HCT116 (cell line): ENCODE measurements around the gene USP2. TPM values are rescaled to one million over a fixed set of nuclear protein-coding genes. Genes with fewer than 3 reads are reported as not detected.

Source experiments
- ATAC-seq: fragments of 200-7000 bp; cut with Tn5 transposase; 2 replicates; pipeline ENCODE4 v1.9.1; 2020; ENCODE audit warnings: mild to moderate bottlenecking, moderate library complexity
- BruUV-seq: library from RNA; stranded (reverse); fragments of 400-500 nt; replicated peaks from 2 replicates; lab custom pipeline; 2021; lab: Mats Ljungman, UMichigan
- CTCF ChIA-PET: fragments of 300-600 bp; sonication (Branson Sonifier 250); formaldehyde crosslinking; loops from one replicate; lab custom pipeline; 2021; ENCODE audit warnings: antibody characterized with exemption; lab: Charles Lee
- POLR2A ChIA-PET: fragments of 300-600, 350-600 bp; sonication (Branson Sonifier 250); formaldehyde crosslinking; loops from one replicate; lab custom pipeline; 2021; ENCODE audit warnings: antibody characterized with exemption; lab: Charles Lee
- RAD21 ChIA-PET, 2 experiments: fragments of 300-600 bp; sonication (Branson Sonifier 250); formaldehyde crosslinking; loops; one replicate each; lab custom pipeline; 2023; ENCODE audit warnings: low total read pairs in 2 of 2; ENCODE audit not compliant: uncharacterized antibody in 2 of 2, unreplicated experiment in 2 of 2, low non-redundant PET in 1 of 2; lab: Charles Lee
- DNase-seq: peaks from one replicate; pipeline ENCODE4 v3.0.0-alpha.2; 2010; ENCODE audit warnings: low read depth, low spot score
- H2AFZ ChIP-seq: fragments of 200-600 bp; shearing (Covaris generic), sonication (generic); 2 replicates; pipeline ENCODE4 v1.6.1; 2017; ENCODE audit warnings: low read depth, mixed run types, mixed read lengths, antibody characterized with exemption, low read length; ENCODE audit not compliant: poor library complexity, severe bottlenecking
- H3K27ac ChIP-seq: 2 replicates; pipeline ENCODE4 v1.5.1; 2012; ENCODE audit warnings: low read depth, low read length
- H3K27me3 ChIP-seq: fragments of 200-600 bp; sonication (generic); 2 replicates; pipeline ENCODE4 v1.6.1; 2016; ENCODE audit warnings: mixed run types, low read length, mixed read lengths; ENCODE audit not compliant: insufficient read depth
- H3K36me3 ChIP-seq, 2 experiments: fragments of 200-500 bp in 1 of 2; fragments of 200-600 bp in 1 of 2; sonication (Bioruptor generic) in 1 of 2; sonication (generic) in 1 of 2; 2 replicates each; pipeline versions ENCODE4 v1.5.1 to v1.6.1; 2014 to 2016; ENCODE audit warnings: low read length in 2 of 2, inconsistent platforms in 1 of 2, mixed read lengths in 1 of 2, mixed run types in 1 of 2; ENCODE audit not compliant: insufficient read depth in 2 of 2, control insufficient read depth in 1 of 2
- H3K4me1 ChIP-seq, 2 experiments: fragments of 200-600 bp in 1 of 2; sonication (generic) in 1 of 2; 2 replicates each; pipeline versions ENCODE4 v1.5.1 to v1.6.1; 2012 to 2017; ENCODE audit warnings: low read length in 2 of 2, inconsistent platforms in 1 of 2, mild to moderate bottlenecking in 1 of 2, mixed read lengths in 1 of 2, mixed run types in 1 of 2, moderate library complexity in 1 of 2; ENCODE audit not compliant: insufficient read depth in 2 of 2, control insufficient read depth in 1 of 2
- H3K4me2 ChIP-seq: fragments of 200-600 bp; sonication (generic); 2 replicates; pipeline ENCODE4 v1.6.1; 2017; ENCODE audit warnings: mixed run types, low read length, mixed read lengths
- H3K4me3 ChIP-seq, 2 experiments: fragments of 200-600 bp in 1 of 2; sonication (generic) in 1 of 2; replicated peaks in 1 of 2; 2 replicates each; pipeline ENCODE4 v1.5.1; 2011 to 2016; ENCODE audit warnings: low read length in 2 of 2, control low read depth in 1 of 2, low read depth in 1 of 2, mild to moderate bottlenecking in 1 of 2, mixed read lengths in 1 of 2, mixed run types in 1 of 2
- H3K79me2 ChIP-seq: fragments of 200-600 bp; sonication (generic); 2 replicates; pipeline ENCODE4 v1.6.1; 2017; ENCODE audit warnings: mild to moderate bottlenecking, mixed run types, low read length, moderate library complexity, mixed read lengths; ENCODE audit not compliant: insufficient read depth
- H3K9ac ChIP-seq: fragments of 200-600 bp; sonication (generic); 2 replicates; pipeline ENCODE4 v1.6.1; 2016; ENCODE audit warnings: low read length, mixed read lengths
- H3K9me2 ChIP-seq: fragments of 200-600 bp; sonication (generic), shearing (Covaris generic); 2 replicates; pipeline ENCODE4 v1.6.1; 2017; ENCODE audit warnings: mixed run types, mild to moderate bottlenecking, moderate library complexity; ENCODE audit not compliant: insufficient read depth
- H3K9me3 ChIP-seq, 2 experiments: fragments of 200-500 bp in 1 of 2; fragments of 200-600 bp in 1 of 2; sonication (Bioruptor generic) in 1 of 2; sonication (generic) in 1 of 2; 2 replicates each; pipeline ENCODE4 v1.6.1; 2014 to 2017; ENCODE audit warnings: low read length in 2 of 2, mixed read lengths in 2 of 2, inconsistent platforms in 1 of 2, low read depth in 1 of 2, mild to moderate bottlenecking in 1 of 2, mixed run types in 1 of 2, moderate library complexity in 1 of 2; ENCODE audit not compliant: control insufficient read depth in 1 of 2, insufficient read depth in 1 of 2
- H4K20me1 ChIP-seq: fragments of 200-600 bp; sonication (generic), shearing (Covaris generic); 2 replicates; pipeline ENCODE4 v1.6.1; 2017; ENCODE audit warnings: mixed run types, mild to moderate bottlenecking, moderate library complexity; ENCODE audit not compliant: insufficient read depth
- EGR1 ChIP-seq: IDR thresholded peaks from 2 replicates; pipeline ENCODE4 v1.6.1; 2012; ENCODE audit warnings: low read depth
- ELF1 ChIP-seq: IDR thresholded peaks from 2 replicates; pipeline ENCODE4 v1.6.1; 2012; ENCODE audit warnings: low read depth, borderline replicate concordance
- FOSL1 ChIP-seq: IDR thresholded peaks from 2 replicates; pipeline ENCODE4 v1.6.1; 2012; ENCODE audit warnings: low read depth
- POLR2A ChIP-seq: IDR thresholded peaks from 2 replicates; pipeline ENCODE4 v1.7.0; 2011; ENCODE audit warnings: borderline replicate concordance; ENCODE audit not compliant: insufficient read depth, insufficient read length; ENCODE audit errors: extremely low read depth
- POLR2AphosphoS5 ChIP-seq: IDR thresholded peaks from 2 replicates; pipeline ENCODE4 v1.6.1; 2011; ENCODE audit warnings: mild to moderate bottlenecking, low read depth, low read length, moderate library complexity
- SP1 ChIP-seq: IDR thresholded peaks from 2 replicates; pipeline ENCODE4 v1.6.1; 2012; ENCODE audit warnings: low read depth
- SRF ChIP-seq: IDR thresholded peaks from 2 replicates; pipeline ENCODE4 v1.6.1; 2012; ENCODE audit warnings: low read depth
- TCF7L2 ChIP-seq: IDR thresholded peaks from 2 replicates; pipeline ENCODE4 v1.7.0; 2011; ENCODE audit warnings: borderline replicate concordance, inconsistent platforms; ENCODE audit not compliant: insufficient read depth, insufficient read length; ENCODE audit errors: extremely low read depth
- YY1 ChIP-seq: IDR thresholded peaks from 2 replicates; pipeline ENCODE4 v1.6.1; 2011; ENCODE audit warnings: low read length, low read depth, moderate library complexity, mild to moderate bottlenecking; ENCODE audit not compliant: insufficient replicate concordance; ENCODE audit errors: extremely low read depth
- ZFX ChIP-seq: fragments of 450-650 bp; IDR thresholded peaks from 2 replicates; pipeline ENCODE4 v1.6.1; 2017
- ZNF274 ChIP-seq: fragments of 200-500 bp; sonication (Bioruptor generic); IDR thresholded peaks from 2 replicates; pipeline ENCODE4 v1.6.1; 2014; ENCODE audit warnings: mild to moderate bottlenecking, low read depth, low read length, inconsistent platforms
- intact Hi-C: fragments of 100-400 bp; cut with micrococcal nuclease; formaldehyde crosslinking; loops from 2 replicates; pipeline ENCODE4 v1.10.0; 2022
- total RNA-seq: library from RNA; stranded (reverse); gene quantifications from one replicate; pipeline ENCODE4 v1.2.1, GENCODE V29; 2021; ENCODE audit not compliant: unreplicated experiment
- TF ChIP-seq, protein P1 (sequence below), 3 experiments: fragments of 200-600 bp in 1 of 3; sonication (generic) in 1 of 3; IDR thresholded peaks in 2 of 3; conservative IDR thresholded peaks in 1 of 3; 2 replicates each; pipeline ENCODE4 v1.5.1; 2012 to 2017; ENCODE audit warnings: low read depth in 2 of 3, low read length in 2 of 3, antibody characterized with exemption in 1 of 3, borderline replicate concordance in 1 of 3, control low read depth in 1 of 3, mild to moderate bottlenecking in 1 of 3, mixed read lengths in 1 of 3, mixed run types in 1 of 3, moderate library complexity in 1 of 3; ENCODE audit not compliant: insufficient read depth in 1 of 3
- TF ChIP-seq, protein P2 (sequence below): IDR thresholded peaks from 2 replicates; pipeline ENCODE4 v1.6.1; 2012; ENCODE audit warnings: low read depth

The USP2 gene
- total RNA-seq, 1 experiment from 2014 or later, result 5.0 TPM

DNA sequence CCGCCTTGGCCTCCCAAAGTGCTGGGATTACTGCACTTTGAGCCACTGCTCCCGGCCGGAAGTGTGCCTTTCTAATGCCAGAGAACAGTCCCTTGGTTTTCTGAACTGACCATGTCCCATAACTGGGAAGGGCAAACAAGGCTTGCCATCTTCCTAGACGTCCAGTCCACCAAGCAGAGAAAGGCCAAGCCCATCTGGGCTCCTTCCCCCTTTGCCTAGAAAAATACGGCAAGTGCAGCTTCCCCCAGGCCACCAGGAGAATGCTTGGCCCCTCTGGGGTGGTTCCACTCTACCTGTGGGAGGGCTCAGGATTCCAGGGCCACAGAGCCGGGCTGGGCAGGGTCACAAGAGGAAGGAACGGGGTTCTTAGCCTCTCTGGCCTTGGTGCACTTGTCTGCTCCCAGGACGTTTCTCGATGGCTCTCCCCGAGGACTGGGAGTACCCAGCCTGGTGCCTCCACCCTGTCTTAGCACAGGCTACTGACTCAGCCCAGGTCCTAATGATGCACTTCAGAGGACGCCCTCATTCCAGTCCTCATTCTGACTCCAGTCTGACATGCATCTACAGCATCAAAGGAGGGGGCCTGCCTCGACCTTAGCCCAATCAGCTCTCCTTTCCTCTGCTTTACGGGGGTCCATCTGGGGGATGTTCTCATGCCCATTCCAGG, 1.2 kb downstream of the USP2 start:
- Histone ChIP-seq H3K9ac (peak overlapping the region; percentile 71), H3K9me3 (no peaks in the 10 kb centered on the region), H3K4me1 (peaks cover 6 to 33% of the 10 kb centered on the region in 2 experiments; a peak in 3 of 4 replicates), H3K79me2 (no peaks in the 10 kb centered on the region), H3K27ac (no peak overlapping the region), H3K36me3 (no peaks in the 10 kb centered on the region), H3K4me2 (peak overlapping the region; percentile 89), H3K27me3 (no peaks in the 10 kb centered on the region), H4K20me1 (no peaks in the 10 kb centered on the region), H3K9me2 (no peaks in the 10 kb centered on the region), H3K4me3 (peak overlapping the region in 1 of 2 experiments; percentile 65; a peak in 3 of 4 replicates), H2AFZ (no peak overlapping the region)
- RAD21 ChIA-PET, result no interaction called here
- POLR2A ChIA-PET, result no interaction called here
- ATAC-seq (no peak), DNase-seq (no peak)
- intact Hi-C loops, result loop anchor here (5.0 kb wide), 1 partner anchor 278 kb away; the partner anchor contains the start of gene DPAGT1
- TF ChIP-seq SP1, result no peak
- TF ChIP-seq SRF, result no peak
- no peak for TF ChIP-seq FOSL1
- CTCF ChIA-PET, result interaction anchor here (1.2 to 2.7 kb wide), 7 partner anchors 9 to 95 kb away, joined by 5 to 16 read pairs (median 9); no protein-coding TSS in a partner anchor
- BruUV-seq, result no TSS peak

DNA sequence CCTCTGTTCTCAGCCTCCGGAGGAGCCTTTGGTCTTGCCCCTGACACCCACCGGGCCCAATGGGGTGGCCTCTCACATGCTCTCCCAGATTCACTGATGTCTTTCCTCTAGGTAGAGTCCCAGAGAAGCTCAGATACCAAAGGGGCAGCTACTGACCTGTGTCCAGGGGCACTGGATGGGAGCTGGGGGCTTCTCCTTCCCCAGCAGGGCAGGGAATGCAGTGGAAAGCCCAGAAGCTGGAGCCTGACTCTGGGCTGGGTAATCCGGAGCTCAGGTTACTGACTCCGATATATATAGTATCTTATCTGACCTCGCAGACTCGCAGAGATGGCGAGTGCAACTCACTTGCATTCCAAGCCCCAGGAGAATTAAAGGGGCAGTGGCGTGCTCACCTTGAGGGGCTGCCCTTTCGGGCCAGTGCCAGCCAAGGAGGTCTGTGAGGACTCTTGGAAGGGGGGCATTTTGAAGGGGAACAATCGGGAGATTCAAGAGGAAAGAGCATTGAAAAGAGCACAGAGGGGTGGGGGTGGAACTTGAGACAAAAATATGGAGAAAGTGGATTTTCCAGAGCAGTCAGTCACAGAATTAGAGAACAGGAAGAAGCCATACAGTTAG, 2.5 kb downstream of the USP2 start:
- no peak overlapping the region for H3K4me3 ChIP-seq
- TF ChIP-seq FOSL1, result no peak
- TF ChIP-seq SRF, result no peak
- TF ChIP-seq, protein P1, sequence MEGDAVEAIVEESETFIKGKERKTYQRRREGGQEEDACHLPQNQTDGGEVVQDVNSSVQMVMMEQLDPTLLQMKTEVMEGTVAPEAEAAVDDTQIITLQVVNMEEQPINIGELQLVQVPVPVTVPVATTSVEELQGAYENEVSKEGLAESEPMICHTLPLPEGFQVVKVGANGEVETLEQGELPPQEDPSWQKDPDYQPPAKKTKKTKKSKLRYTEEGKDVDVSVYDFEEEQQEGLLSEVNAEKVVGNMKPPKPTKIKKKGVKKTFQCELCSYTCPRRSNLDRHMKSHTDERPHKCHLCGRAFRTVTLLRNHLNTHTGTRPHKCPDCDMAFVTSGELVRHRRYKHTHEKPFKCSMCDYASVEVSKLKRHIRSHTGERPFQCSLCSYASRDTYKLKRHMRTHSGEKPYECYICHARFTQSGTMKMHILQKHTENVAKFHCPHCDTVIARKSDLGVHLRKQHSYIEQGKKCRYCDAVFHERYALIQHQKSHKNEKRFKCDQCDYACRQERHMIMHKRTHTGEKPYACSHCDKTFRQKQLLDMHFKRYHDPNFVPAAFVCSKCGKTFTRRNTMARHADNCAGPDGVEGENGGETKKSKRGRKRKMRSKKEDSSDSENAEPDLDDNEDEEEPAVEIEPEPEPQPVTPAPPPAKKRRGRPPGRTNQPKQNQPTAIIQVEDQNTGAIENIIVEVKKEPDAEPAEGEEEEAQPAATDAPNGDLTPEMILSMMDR (IDR thresholded peaks at IDR 0.05 in 2 of 3, conservative IDR thresholded peaks at IDR 0.05 in 1 of 3; ENCODE audit: borderline replicate concordance in 1 of 3, insufficient read depth in 1 of 3, low read depth in 2 of 3, low read length in 2 of 3), result no peak
- no peak for TF ChIP-seq YY1
- no peak for TF ChIP-seq ELF1
- no peak for TF ChIP-seq ZNF274
- TF ChIP-seq POLR2AphosphoS5, result no peak
- no peak for TF ChIP-seq POLR2A
- TF ChIP-seq, protein P2, sequence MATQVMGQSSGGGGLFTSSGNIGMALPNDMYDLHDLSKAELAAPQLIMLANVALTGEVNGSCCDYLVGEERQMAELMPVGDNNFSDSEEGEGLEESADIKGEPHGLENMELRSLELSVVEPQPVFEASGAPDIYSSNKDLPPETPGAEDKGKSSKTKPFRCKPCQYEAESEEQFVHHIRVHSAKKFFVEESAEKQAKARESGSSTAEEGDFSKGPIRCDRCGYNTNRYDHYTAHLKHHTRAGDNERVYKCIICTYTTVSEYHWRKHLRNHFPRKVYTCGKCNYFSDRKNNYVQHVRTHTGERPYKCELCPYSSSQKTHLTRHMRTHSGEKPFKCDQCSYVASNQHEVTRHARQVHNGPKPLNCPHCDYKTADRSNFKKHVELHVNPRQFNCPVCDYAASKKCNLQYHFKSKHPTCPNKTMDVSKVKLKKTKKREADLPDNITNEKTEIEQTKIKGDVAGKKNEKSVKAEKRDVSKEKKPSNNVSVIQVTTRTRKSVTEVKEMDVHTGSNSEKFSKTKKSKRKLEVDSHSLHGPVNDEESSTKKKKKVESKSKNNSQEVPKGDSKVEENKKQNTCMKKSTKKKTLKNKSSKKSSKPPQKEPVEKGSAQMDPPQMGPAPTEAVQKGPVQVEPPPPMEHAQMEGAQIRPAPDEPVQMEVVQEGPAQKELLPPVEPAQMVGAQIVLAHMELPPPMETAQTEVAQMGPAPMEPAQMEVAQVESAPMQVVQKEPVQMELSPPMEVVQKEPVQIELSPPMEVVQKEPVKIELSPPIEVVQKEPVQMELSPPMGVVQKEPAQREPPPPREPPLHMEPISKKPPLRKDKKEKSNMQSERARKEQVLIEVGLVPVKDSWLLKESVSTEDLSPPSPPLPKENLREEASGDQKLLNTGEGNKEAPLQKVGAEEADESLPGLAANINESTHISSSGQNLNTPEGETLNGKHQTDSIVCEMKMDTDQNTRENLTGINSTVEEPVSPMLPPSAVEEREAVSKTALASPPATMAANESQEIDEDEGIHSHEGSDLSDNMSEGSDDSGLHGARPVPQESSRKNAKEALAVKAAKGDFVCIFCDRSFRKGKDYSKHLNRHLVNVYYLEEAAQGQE, result no peak
- no peak for TF ChIP-seq EGR1
- TF ChIP-seq TCF7L2, result no peak
- TF ChIP-seq ZFX, result no peak

More for the DNA sequence above, 2.5 kb downstream of the USP2 start:
- H3K27ac ChIP-seq, result no peak overlapping the region
- ChIA-PET RAD21 (no interaction called here), POLR2A (no interaction called here), CTCF (interaction anchor here (1.4 to 2.7 kb wide), 2 partner anchors 11 to 96 kb away, joined by 5 to 16 read pairs; no protein-coding TSS in a partner anchor)
- H3K27me3 ChIP-seq, result no peaks in the 10 kb centered on the region
- intact Hi-C loops, result no loop called here
- BruUV-seq, result no TSS peak
- no peaks in the 10 kb centered on the region for H3K79me2 ChIP-seq
- H2AFZ ChIP-seq, result no peak overlapping the region
- H3K36me3 ChIP-seq, result no peaks in the 10 kb centered on the region
- no peak overlapping the region for H3K4me2 ChIP-seq
- H3K9me2 ChIP-seq, result no peaks in the 10 kb centered on the region
- H3K4me1 ChIP-seq, result peaks cover 6 to 36% of the 10 kb centered on the region in 2 experiments; a peak in 3 of 4 replicates
- no peaks in the 10 kb centered on the region for H4K20me1 ChIP-seq
- H3K9ac ChIP-seq, result no peak overlapping the region
- H3K9me3 ChIP-seq, result no peaks in the 10 kb centered on the region
- no peak for DNase-seq
- ATAC-seq, result no peak
